CD4-positive, alpha-beta T cell treated with Interleukin-1 beta for 1 hour (primary cell): ENCODE measurements around the gene NCDN.

Experiments
- DNase-seq, 2 donors: peaks; one replicate each; pipeline ENCODE4 v3.0.0-alpha.2; 2020 to 2022

NCDN gene

DNA sequence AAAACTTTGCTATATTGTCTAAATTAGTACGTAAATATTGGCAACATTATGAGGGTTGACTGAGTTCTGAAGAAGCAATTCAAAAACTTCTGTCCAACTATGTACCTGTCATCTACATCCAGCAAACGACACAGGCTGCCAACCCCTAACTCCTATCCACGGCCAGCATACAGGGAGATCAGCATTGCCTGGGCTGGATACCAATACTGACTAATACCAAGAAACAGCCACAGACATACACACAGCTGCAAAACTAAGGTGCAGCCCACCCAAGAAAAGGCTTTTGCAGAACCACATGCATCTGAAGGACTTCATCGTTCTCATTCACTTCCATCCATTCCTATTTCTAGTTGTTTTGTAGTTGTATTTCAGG lies 2.4 kb upstream of the NCDN start:
- no peak for DNase-seq

DNA sequence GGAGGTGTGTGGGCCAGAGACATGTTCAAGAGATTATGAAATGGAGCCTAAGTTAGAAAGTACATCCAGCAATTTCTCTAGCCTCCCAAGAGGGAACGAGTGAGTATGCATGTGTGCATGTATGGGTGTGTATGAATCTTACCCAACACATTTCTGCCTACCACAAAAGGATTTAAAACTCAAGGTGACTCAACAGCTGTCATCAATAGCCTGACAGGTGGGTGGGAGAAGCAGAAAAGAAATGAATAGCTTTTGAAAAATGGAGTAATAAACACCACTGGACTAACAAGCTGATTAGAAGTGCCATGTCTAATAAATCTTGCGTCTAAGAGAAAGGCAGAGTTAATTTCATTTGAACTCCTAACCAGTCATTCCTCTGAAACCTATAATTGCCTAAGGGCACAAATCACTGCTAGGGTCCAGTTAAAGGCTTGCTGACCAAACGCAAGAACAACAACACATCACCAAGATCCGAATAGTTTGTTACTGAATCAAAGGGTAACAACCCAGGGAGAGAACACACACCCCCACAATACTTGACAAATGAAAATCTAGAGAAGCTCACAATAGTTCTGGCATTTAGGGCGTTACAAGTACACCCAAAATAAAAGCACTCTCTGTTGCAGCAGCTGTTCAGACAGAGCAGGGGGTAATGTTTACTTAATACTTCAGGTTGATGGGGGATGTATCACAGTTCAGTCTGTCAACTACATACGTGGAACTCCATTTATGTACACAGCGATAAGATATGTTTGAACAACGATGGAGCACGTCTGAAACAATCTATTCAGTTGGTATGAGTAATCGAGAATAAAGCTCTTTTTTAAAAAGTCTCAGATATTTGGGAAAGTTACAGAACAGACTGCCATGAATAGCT lies 1.8 kb upstream of the NCDN start:
- no peak for DNase-seq

DNA sequence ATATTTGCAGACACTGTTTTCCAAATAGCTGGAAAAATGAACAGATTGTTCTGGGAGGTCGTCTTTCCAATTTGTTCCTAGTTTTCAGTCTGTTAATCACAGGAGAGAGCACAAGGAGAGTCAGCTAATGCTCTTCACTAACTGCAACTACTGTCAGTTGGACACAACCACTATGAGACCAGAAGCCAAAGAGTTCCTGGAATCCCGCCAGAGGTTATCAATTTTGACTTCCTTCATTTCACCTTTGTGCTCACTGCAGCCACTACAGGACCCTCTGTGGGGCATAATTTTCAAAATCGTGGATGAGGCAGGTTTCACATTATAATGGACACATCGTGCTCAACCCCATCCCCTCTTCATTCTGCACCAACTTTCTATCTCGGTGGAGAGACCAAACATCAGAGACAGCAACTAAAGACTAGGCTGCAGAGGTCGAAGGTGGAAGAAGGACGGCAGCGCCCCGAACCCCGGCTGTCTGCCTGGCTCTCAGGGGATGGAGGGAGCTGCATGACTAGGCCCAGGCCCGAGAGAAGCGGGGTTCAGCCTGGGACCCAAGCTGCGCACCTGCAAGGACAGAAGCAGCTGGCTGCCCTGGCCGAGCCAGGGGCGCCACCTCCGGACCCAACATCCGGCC lies 998 bp upstream of the NCDN start:
- no peak for DNase-seq

DNA sequence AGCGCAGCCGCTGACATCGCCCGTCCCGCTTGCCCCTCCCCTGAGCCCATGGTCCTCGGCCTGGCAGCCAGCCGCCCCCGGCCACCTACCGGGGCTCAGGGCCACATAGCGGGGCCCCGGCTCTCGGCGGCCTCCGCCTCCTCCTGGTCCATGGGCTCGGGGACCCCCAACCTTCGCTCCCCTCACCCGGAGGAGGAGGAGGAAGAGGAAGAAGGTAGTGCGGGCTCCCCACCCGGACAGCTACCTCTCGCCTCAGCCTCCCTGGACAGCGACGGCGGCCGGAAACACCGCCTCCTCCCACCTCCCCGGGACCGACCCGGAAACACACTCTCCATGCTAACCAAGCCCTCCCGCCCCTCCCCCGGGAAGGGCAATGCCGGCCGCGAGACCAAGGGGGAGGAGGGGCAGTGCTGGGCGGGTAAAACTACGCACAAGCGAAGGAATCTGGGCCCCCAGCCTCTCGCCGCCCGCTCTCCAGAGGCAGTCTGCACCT lies 435 bp upstream of the NCDN start, which contains the start of gene KIAA0319L:
Gene KIAA0319L (minus strand): TSS at position 286 of the 493 bp plus-strand sequence. CDS start 2,912 bp downstream, outside the sequence.
- DNase-seq, result no peak

DNA sequence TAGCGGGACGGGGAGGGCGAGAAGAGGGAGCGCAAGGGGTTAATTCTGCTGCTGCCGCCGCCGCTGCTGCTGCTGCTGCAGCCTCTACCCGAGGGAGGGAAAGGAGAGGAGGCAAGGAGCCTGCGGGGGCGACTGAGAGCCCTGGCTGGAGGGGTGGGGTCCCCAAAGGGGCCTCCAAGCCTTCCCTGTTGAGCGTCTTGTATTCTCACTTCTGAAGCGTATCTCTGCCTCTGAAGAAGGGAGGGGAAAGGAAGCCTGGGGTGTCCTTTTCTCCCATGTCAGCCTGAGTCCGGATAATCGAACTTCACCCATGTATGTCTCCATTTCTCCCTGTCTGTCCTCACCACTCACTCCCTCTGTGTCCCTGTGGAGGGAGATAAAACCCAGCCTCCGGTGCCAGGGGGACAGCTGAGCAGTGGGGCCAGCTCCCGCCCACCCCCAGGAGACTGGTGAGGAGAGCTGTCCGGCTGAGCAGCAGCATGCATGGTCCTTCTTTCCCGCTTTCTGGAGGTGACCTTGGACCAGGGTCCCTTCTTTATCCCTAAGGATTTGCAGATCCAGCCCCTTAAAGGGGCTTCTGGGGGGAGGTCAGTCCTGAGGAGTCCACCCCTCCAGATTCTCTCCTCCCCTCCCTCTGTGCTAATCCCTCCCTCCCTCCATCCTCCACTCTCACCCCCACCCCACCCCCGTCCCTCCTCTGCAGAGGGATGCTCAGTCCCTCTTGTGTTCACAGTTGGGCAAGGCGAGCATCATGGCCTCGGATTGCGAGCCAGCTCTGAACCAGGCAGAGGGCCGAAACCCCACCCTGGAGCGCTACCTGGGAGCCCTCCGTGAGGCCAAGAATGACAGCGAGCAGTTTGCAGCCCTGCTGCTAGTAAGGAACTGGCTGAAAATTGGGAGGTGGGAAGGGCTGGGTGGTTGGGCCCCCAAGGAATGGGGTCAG lies 1.0 kb downstream of the NCDN start:
- DNase-seq, result peak in 1 of 2 donors; percentile 17

DNA sequence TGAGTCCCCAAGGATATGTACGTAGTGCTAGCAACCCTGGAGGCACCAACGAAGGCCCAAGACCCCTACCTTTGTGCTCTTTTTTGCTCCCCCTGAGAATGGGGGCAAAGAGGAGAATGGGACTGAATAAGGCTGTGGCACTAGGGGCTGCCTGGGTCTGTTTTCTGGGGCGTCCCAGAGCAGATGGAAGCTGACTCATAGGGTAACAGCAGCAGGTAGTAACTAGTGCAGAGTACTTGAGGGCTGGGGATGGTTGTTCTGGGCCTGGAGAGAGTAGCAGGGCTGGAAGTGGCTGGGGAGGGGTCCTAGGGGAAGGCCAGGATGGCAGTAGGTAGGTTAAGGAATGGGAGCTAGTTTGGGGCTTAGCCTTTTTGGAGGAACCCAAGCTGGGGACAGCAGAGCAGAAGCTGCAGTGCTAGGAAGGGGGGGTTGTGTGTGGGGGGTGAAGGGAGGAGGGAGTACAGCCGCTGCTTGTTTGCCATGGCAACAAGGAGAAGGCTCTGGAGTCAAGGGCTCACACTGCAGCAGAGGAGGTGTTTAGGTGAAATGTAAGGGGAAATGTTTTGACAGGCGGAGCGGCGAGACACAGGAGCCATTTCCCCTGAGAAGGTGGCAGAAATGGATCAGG lies 1.8 kb downstream of the NCDN start:
- peak; percentile 33 to 35 for DNase-seq

DNA sequence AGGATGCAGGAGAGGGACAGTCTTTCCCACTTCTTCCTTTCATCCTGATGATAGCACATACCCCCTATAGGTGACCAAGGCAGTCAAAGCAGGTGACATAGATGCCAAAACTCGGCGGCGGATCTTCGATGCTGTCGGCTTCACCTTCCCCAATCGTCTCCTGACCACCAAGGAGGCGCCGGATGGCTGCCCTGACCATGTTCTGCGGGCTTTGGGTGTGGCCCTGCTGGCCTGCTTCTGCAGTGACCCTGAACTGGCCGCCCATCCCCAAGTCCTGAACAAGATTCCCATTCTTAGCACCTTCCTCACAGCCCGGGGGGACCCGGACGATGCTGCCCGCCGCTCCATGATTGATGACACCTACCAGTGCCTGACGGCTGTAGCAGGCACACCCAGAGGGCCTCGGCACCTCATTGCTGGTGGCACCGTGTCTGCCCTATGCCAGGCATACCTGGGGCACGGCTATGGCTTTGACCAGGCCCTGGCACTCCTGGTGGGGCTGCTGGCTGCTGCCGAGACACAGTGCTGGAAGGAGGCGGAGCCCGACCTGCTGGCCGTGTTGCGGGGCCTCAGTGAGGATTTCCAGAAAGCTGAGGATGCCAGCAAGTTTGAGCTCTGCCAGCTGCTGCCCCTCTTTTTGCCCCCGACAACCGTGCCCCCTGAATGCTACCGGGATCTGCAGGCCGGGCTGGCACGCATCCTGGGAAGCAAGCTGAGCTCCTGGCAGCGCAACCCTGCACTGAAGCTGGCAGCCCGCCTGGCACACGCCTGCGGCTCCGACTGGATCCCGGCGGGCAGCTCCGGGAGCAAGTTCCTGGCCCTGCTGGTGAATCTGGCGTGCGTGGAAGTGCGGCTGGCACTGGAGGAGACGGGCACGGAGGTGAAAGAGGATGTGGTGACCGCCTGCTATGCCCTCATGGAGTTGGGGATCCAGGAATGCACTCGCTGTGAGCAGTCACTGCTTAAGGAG lies 2.9 kb downstream of the NCDN start:
- no peak for DNase-seq

DNA sequence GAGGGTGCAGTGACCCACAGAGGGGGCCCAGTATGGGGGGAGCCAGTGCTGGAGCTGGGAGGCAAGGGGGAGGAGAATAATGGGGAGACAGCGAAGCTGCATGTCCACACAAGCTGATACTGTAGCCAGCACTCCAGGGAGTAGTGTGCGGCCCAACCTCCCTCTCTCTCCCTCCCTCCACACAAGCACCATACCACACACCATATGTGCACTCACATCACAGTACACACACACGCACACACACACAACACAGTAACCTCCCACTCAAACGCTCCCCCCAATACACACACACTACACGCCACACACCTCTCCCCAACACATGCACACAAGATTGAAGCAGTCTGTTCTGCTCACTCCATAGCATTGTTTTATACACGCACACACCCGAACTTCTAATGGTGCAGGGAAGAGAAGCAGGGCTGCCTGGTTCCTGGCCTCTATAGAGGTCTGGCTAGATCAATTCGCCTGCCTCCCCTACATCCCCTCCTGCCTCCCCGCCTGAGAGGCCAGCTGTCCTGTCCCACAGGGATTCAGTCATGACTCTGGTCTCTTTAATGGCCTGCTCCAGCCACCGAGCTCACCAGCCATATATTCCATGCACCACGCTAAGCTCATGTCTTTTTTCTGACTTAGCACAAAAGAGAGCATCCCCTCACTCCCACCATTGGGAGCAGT lies 3.8 kb downstream of the NCDN start:
- DNase-seq, result no peak

DNA sequence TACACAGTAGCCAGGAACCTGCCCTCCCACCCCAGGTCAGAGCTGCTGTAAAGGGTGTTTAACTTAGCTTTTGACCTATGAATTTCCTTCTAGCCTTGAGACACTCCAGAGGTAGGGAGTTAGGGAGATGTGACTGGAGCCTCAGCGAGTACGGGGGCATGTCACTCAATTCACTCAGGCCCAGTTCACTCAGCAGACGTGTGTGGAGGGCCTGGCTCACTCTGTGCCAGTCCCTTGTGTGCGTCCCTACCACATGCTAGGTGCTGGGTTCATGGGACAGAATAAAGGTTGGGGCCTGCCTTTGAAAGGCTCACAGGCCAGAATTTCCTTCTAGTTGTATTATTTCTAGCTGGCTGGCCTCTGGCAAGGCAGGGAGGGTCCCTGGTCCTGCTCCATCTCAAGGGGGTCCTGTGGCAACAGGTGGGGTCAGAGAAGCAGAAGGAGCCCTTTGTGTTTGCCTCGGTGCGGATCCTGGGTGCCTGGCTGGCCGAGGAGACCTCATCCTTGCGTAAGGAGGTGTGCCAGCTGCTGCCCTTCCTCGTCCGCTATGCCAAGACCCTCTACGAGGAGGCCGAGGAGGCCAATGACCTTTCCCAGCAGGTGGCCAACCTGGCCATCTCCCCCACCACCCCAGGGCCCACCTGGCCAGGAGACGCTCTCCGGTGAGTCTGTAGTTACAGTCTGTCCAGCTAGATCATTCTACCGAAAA lies 4.5 kb downstream of the NCDN start:
- DNase-seq, result no peak

DNA sequence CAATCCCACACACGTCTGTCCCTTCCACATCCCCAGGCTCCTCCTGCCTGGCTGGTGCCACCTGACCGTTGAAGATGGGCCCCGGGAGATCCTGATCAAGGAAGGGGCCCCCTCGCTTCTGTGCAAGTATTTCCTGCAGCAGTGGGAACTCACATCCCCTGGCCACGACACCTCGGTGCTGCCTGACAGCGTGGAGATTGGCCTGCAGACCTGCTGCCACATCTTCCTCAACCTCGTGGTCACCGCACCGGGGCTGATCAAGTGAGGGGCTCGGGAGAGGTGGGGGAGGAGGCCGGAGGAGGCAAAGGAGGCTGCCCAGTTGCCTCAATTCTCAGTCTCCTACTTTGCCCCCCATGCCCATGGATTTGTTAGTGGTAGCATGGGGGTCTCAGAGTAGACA lies 5.6 kb downstream of the NCDN start:
- no peak for DNase-seq

DNA sequence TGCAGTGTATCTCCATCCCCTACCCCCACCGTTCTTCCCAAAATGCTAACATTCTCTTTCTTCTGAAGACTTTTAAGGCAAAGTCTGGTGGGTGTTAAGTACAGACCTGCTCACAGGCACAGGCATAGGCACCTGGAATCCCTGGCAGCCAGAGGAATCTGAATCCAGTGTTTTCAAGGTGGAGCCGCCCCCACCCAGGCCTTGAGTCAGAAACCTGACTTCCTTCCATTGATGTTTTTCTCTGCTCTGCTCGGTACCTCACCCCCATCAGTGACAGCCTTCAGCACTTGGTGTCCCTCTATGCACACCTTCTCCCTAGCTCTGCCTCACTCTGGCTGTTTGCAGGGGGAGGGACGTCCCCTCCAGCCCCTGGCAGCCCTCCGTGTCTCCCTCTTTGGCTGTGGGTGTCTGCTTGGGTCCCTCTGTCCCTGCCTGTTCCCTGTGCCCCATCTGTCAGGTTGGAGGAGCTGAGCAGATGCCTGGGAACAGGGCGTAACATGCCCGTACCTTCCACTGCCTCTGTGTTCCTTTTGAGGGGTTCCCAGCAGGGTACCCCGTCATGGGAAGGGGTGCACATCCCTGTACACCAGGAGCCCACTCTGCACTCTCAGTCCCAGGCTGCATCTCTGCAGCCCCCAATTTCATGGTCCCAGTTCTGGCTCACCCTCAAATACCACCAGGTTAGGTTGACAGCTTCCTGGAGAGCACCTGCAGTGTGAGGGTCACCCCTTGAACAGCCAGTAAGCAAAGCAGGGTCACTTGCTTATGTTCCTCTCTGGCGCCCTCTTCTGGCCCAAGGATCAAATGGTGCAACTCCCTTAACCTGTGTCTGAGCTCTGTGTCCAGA lies 6.7 kb downstream of the NCDN start:
- peak; percentile 75 to 80 for DNase-seq

DNA sequence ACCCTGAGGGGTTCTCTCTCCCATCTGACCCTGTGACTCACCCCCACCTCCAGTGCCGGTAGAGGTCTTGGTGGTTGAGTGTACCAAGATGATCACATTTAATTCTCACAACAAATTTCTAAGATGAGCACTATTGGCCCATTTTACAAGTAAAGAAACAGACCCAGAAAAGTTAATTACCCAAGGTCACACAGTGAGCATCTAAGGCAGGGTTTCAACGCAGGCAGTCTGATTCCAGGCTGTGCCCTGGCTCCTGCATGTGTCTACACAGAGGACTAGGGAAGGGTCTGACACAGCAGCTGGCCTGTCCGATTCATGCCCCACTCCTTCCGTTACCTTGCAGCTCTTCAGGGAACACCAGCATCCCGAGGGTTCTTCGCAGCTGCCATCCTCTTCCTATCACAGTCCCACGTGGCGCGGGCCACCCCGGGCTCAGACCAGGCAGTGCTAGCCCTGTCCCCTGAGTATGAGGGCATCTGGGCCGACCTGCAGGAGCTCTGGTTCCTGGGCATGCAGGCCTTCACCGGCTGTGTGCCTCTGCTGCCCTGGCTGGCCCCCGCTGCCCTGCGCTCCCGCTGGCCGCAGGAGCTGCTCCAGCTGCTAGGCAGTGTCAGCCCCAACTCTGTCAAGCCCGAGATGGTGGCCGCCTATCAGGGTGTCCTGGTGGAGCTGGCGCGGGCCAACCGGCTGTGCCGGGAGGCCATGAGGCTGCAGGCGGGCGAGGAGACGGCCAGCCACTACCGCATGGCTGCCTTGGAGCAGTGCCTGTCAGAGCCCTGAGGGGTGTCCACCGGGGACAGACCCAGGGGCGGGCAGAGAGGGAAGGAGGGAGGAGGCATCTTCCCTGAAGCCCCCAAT lies 7.5 kb downstream of the NCDN start:
- DNase-seq, result no peak

DNA sequence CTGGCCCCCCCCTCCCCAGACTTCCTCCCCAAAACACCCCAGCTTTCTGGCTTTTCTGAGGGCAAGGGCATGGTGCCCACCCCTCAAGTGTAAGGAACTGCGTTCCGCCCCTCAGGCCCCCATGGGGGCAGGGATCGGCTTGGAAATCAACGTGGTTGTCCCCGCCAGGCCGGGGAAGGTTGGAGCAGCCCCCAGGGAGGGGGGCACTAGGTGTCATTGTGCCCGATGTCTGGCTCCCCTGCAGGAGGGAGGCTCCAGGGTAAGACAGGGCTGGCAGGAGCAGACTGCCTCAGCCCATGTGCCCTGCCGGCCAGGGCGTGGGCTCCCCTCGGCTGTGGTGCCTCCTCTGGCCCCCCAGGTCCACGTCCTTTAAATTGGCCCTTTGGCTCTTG lies 8.1 kb downstream of the NCDN start:
- no peak for DNase-seq

DNA sequence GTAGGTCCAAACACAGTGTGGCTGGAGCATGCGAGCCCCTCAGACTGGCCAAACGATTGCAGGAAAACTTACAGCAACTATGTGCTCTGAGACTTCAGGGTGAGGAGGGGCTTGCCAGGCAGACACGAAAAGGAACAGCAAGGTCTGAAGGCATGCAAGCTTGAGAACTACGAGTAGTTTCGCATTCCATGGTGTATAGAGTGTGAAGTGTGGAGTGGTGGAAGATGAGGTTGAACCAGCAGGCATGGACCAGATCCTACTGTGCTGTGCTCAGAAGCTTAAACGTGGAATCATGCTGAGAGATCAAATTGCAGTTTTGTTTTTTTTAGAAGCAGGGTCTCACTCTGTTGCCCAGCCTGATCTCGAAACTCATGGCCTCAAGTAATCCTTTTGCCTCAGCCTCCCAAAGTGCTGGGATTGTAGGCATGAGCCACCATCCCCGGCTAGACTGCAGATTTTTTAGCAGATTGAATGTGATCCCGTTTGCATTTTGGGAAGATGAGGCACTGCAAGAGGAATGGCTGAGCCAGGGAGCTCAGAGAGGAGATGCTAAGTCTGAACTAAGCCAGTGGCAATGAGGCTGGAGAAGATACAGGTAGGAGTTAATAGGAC lies 10.5 kb downstream of the NCDN start:
- no peak for DNase-seq

DNA sequence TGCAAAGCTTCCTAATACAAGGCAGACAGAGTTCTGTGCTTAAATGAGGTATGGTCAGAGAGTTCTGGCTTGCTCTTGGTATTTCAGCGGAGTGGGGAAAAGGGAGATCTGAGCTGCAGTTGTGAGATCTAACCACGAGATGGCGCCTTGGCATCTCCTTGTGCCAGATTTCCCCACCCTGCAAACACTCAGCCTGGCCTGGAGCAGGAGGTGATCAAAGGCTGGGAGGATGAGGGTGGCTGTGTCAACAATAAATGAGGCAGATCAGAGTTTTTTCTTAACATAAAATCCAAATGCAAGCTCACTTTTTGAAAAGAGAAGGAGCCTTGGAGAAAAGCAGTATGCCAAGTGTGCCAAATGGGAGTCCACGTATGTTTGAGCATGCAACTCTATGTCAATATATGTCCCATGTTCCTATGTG lies 11.4 kb downstream of the NCDN start:
- DNase-seq, result peak; percentile 60 to 69

DNA sequence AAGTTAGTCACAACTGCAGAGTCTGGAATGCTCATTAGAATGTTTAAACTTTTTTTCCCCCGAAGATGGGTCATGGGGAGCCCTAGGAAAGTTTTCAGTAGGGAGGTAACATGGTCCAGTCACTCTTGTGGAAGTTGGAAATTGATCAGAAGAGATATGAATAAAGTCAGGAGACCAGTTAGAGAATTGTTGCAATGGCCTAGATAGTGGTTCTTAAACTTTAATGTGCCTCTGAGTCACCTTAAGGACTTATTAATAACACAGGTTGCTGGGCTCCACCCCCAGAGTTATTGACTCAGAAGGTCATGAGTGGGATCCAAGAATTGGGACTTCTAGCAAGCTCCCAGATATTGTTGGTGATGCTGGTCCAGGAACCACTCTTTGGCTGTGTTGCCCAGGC lies 12.3 kb downstream of the NCDN start:
- no peak for DNase-seq

DNA sequence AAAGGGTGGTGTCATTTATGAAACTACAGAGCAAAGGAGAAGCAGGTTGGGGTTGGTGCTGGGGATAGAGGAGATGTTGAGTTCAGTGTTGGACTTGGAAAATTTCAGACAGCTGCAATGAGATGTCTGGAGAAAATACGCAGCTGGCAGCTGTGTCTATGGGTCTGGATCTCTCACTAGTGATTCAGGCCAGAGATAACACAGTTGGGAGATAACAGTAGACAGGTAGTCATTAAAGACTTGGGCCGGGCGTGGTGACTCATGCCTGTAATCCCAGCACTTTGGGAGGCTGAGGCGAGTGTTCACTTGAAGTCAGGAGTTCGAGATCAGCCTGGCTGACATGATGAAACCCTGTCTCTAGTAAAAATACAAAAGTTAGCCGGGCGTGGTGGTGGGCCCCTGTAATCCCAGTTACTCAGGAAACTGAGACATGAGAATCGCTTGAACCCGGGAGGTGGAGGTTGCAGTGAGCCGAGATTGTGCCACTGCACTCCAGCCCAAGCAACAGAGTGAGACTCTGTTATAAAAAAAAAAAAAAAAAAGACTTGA lies 13.1 kb downstream of the NCDN start:
- no peak for DNase-seq
